NB4 (cell line): ENCODE data around the gene ANO10.

Experiments used
- MYC ChIP-seq: IDR thresholded peaks from 2 replicates; pipeline ENCODE4 v1.6.1; 2011; ENCODE audit warnings: low read depth, low read length
- TF ChIP-seq, protein P1 (sequence below): IDR thresholded peaks from one replicate; pipeline ENCODE4 v1.5.1; 2012; ENCODE audit warnings: low read depth, low read length
- TF ChIP-seq, protein P2 (sequence below): IDR thresholded peaks from 2 replicates; pipeline ENCODE4 v1.6.1; 2011; ENCODE audit warnings: low read depth, low read length

DNA sequence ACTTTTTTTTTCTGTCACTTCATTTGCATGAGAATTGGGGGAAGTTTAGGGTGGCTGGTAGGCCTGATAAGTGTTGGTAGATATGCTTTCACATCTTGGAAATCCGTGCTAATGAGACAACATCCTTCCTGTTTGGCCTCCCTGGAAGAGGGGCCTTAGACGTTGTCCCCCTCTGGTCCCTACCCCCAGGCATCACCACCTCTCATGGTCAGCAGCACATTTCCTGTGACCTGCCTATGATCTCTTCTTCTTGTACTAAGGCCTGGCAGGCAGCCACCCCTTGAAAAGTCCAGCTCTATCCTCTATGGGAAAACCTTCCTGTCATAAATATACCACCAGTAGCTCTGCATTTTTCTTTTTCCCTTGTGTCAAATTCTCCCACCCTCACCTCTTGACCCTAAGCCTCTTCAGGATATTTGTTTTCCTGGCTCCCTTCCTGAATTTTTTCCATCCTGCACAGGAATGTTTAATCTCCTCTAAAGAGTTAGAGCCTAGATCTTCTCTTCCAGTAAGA lies 227.7 kb downstream of the ANO10 start:
- TF ChIP-seq, protein P1, sequence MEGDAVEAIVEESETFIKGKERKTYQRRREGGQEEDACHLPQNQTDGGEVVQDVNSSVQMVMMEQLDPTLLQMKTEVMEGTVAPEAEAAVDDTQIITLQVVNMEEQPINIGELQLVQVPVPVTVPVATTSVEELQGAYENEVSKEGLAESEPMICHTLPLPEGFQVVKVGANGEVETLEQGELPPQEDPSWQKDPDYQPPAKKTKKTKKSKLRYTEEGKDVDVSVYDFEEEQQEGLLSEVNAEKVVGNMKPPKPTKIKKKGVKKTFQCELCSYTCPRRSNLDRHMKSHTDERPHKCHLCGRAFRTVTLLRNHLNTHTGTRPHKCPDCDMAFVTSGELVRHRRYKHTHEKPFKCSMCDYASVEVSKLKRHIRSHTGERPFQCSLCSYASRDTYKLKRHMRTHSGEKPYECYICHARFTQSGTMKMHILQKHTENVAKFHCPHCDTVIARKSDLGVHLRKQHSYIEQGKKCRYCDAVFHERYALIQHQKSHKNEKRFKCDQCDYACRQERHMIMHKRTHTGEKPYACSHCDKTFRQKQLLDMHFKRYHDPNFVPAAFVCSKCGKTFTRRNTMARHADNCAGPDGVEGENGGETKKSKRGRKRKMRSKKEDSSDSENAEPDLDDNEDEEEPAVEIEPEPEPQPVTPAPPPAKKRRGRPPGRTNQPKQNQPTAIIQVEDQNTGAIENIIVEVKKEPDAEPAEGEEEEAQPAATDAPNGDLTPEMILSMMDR, result no peak
- no peak for TF ChIP-seq MYC
- TF ChIP-seq, protein P2, sequence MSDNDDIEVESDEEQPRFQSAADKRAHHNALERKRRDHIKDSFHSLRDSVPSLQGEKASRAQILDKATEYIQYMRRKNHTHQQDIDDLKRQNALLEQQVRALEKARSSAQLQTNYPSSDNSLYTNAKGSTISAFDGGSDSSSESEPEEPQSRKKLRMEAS, result no peak
